ENCODE measurements around the gene PIEZO2.

- no peak for TF ChIP-seq CSRNP3 (CRISPR knock-in tag; IDR thresholded peaks at IDR 0.05)
- no peak for TF ChIP-seq TSHZ2 (CRISPR knock-in tag; IDR thresholded peaks at IDR 0.05)
These were observed 469.7 kb downstream of the PIEZO2 start for GRCh38 chr18:10679557-10680270.

Data from SK-N-SH treated with all-trans-retinoic acid at 6 μM for 48 hours (cell line).